ENCODE data around the gene RRAGC. TPM values are rescaled to one million over a fixed set of nuclear protein-coding genes. Genes with fewer than 3 reads are reported as not detected.

The RRAGC gene
- polyA plus RNA-seq, 2 of the 4 experiments (the other 2 are of a cell fraction), result 10.9 to 18.0 TPM

DNA sequence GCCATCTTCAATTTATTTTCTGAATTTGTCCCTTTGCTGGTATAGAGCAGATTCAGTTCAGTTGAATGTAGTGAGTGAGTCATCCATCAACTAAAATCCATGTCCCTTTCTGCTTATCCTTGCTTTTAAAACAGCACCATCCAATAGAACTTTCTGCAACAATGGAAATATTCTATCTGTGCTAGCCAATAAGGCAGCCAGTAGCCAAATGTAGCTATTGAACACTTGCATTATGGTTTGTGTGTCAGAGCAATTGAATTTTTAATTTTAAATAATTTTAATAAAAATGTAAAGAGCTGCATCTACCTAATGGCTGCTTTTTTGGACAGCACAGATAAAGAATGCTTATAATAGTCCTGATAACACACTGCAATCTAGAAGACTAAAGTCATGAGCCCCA is 21.9 kb upstream of the RRAGC start, which contains the start of gene GJA9:
GJA9 (minus strand) TSS at position 101 of the 400 bp plus-strand sequence. CDS start 5,489 bp downstream, outside the sequence.
- no peak for DNase-seq (ENCODE audit: low read depth in 1 of 2, low spot score in 1 of 2)
- no peak for ATAC-seq
- TF ChIP-seq HEYL (CRISPR knock-in tag; IDR thresholded peaks at IDR 0.05) (no peak), CEBPB (IDR thresholded peaks at IDR 0.05) (no peak), ZSCAN20 (CRISPR knock-in tag; IDR thresholded peaks at IDR 0.05) (no peak), KDM5A (IDR thresholded peaks at IDR 0.05) (no peak), CHD2 (IDR thresholded peaks at IDR 0.05; ENCODE audit: low read length, partially characterized antibody) (no peak), JUN (IDR thresholded peaks at IDR 0.05) (no peak)
- no peak within 1 kb of the TSS for H3K4me3 ChIP-seq
- FAIRE-seq, result no peak
- no peaks in the 10 kb centered on the region for H3K9me3 ChIP-seq
- H3K27ac ChIP-seq, result no peak within 1 kb of the TSS
- ChIA-PET CTCF (no interaction called here), POLR2A (no interaction called here)
- no peaks in the 10 kb centered on the region for H3K4me1 ChIP-seq
- H3K4me2 ChIP-seq, result no peak within 1 kb of the TSS

GRCh38 chr1:38875811-38876210 is 16.2 kb upstream of the RRAGC start:
- FAIRE-seq, result no peak
- Histone ChIP-seq H3K4me3 (no peak overlapping the region), H3K27ac (no peak overlapping the region), H3K4me1 (peaks cover 10% of the 10 kb centered on the region; the same call in 2 of the 3 replicates), H3K9me3 (no peaks in the 10 kb centered on the region), H3K4me2 (no peak overlapping the region)
- 53% methylated on average over 2 of the region's 2 CpGs for WGBS (ENCODE audit: missing lambda C conversion rate)
- ChIA-PET POLR2A (no interaction called here), CTCF (interaction anchor here (0.6 kb wide), 1 partner anchor 175 kb away, joined by 4 read pairs; no protein-coding TSS in a partner anchor)
- TF ChIP-seq PBX3 (IDR thresholded peaks at IDR 0.05), result no peak
- TF ChIP-seq PHF8 (IDR thresholded peaks at IDR 0.05; ENCODE audit: borderline replicate concordance, low read depth), result no peak
- TF ChIP-seq SMC3 (IDR thresholded peaks at IDR 0.05), result no peak
- TF ChIP-seq ZNF302 (CRISPR knock-in tag; IDR thresholded peaks at IDR 0.05), result no peak
- TF ChIP-seq NPAS2 (CRISPR knock-in tag; IDR thresholded peaks at IDR 0.05; ENCODE audit: borderline replicate concordance), result no peak
- no peak for TF ChIP-seq HOXB13 (CRISPR knock-in tag; IDR thresholded peaks at IDR 0.05; ENCODE audit: low read depth)
- no peak for TF ChIP-seq ZC3H11A (IDR thresholded peaks at IDR 0.05)
- TF ChIP-seq HOXB5 (CRISPR knock-in tag; IDR thresholded peaks at IDR 0.05), result no peak
- no peak for ATAC-seq
- no peak for DNase-seq (ENCODE audit: low read depth in 1 of 2, low spot score in 1 of 2)

DNA sequence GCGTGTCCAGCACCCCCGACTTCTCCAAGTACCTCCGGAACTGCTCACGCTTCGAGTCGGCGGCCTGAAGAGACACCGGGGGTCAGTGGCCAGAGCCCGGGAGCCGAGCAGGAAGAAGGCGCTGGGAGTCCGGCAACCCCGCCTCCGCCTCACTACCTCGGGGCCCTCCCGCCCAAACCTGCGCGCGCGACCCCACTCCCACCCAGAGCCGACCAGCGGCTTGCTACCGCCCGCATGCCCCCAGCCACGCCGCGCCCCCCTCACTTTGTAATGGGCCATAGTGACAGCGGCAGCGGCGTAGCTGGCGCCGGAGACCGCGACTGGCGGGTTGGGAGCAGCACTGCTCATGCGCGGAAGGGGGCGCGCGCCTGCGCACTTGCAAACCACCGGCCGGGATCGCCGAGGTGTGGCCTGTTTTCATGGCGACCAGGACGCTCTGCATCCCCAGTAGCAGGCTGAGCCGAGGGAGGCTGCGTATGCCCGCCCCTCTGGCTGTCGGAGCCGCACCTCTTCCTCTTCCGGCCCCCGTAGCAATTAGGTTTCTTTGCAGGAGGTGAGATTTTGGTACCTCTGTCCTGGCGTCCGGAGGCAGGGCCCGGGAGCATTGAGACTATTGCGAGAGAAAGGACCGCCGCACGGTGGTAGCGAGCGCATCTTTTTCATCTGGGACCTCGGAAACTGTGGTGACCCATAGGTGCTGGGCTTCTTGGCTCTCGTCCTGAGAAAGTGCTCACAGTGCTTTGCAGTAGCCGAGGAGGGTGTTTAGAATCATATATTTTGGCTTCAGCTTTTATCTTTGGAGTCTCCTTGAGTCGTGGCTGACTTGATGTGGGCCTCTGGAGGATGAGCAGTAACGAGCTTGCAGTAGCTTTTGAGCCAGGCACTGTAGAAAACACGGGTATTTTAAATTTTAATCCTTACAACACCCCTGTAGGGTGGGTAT is 13.7 kb upstream of the RRAGC start, which contains the start of gene MYCBP:
MYCBP (minus strand) TSS at position 322 of the 943 bp plus-strand sequence; CDS start at position 279, 43 bp downstream.
- ATAC-seq (peak; percentile 99 to 100), DNase-seq (ENCODE audit: low read depth in 1 of 2, low spot score in 1 of 2) (peak; percentile 93 to 94), FAIRE-seq (no peak)
- Histone ChIP-seq H3K4me3 (peak within 1 kb of the TSS; percentile 63), H3K9me3 (no peaks in the 10 kb centered on the region), H3K27ac (peak within 1 kb of the TSS; percentile 78 to 88), H3K4me1 (peaks cover 10% of the 10 kb centered on the region; the same call in 2 of the 3 replicates), H3K4me2 (peak within 1 kb of the TSS; percentile 98)
- TF ChIP-seq JUN (IDR thresholded peaks at IDR 0.05) (peak in 1 of 2 experiments; percentile 52; a peak in 1 of 5 replicates), BCL3 (IDR thresholded peaks at IDR 0.05) (peak; percentile 60; the same call in 1 of the 3 replicates), ZNF302 (CRISPR knock-in tag; IDR thresholded peaks at IDR 0.05) (no peak), POLR2A (IDR thresholded peaks at IDR 0.05; ENCODE audit: low read length) (peak; percentile 42)
- TF ChIP-seq, protein P1, sequence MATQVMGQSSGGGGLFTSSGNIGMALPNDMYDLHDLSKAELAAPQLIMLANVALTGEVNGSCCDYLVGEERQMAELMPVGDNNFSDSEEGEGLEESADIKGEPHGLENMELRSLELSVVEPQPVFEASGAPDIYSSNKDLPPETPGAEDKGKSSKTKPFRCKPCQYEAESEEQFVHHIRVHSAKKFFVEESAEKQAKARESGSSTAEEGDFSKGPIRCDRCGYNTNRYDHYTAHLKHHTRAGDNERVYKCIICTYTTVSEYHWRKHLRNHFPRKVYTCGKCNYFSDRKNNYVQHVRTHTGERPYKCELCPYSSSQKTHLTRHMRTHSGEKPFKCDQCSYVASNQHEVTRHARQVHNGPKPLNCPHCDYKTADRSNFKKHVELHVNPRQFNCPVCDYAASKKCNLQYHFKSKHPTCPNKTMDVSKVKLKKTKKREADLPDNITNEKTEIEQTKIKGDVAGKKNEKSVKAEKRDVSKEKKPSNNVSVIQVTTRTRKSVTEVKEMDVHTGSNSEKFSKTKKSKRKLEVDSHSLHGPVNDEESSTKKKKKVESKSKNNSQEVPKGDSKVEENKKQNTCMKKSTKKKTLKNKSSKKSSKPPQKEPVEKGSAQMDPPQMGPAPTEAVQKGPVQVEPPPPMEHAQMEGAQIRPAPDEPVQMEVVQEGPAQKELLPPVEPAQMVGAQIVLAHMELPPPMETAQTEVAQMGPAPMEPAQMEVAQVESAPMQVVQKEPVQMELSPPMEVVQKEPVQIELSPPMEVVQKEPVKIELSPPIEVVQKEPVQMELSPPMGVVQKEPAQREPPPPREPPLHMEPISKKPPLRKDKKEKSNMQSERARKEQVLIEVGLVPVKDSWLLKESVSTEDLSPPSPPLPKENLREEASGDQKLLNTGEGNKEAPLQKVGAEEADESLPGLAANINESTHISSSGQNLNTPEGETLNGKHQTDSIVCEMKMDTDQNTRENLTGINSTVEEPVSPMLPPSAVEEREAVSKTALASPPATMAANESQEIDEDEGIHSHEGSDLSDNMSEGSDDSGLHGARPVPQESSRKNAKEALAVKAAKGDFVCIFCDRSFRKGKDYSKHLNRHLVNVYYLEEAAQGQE (IDR thresholded peaks at IDR 0.05), result no peak
- POLR2A ChIA-PET, result no interaction called here
- CTCF ChIA-PET, result interaction anchor here (1.2 kb wide), 1 partner anchor 219 kb away, joined by 3 read pairs; no protein-coding TSS in a partner anchor
- 3% methylated on average over 11 of the region's 69 CpGs for WGBS (ENCODE audit: missing lambda C conversion rate)

Measured in A549 (cell line).